Measurements from ENCODE around the gene ADGRB3. TPM values are rescaled to one million over a fixed set of nuclear protein-coding genes. Genes with fewer than 3 reads are reported as not detected.

ADGRB3 gene
- total and polyA plus RNA-seq, 10 of the 15 experiments (the other 5 are each of a cell fraction or from before 2014, with no cell fraction given): 0.03 to 0.06 TPM; not detected in 8

DNA sequence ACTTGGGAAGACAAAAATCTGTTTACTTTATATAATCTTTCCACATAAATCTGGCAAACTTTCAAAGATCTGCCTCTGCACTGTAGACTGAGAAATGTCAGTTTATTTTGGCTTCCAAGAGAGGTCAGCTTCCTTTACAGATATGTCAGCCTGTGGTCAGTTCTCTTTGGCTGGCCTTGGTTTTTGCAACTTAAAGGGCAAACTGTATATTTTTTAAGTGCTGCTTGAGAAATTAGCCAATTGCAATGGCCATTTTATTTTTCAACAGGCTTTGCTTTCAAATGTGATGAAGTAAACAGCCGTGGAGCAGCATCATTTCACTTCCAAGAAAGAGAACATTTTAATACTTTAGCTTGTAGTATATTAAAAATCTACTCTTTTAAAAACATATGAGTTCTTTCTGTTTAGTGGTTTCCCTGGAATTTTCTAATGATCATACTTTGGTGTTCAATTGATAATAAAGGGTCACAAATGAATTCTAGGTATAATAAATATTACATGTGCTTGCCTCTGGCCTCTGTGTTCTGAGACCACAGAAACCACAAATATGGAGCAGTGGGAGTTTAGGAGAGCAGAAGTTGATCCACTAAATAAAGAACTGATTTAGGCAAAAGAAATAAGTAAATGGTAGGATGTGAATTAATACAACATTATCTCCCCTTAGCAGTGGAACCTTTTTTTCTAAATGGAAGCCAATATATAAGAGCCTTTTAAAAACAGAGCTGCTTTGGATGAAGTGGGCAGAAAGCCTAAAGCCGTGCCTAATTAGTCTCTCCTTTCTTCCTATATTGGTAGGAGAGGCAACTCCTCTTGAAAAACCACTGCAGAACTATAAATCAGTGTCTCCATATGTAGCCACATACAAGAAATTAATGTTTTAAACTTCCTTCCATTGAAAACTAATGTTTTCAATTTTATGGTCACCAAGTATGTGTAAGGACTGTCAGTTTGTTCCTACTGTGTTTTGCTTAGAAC is 16.2 kb downstream of the ADGRB3 start:
- H3K79me2 ChIP-seq (ENCODE audit: control insufficient read depth, insufficient read depth, low read length): no peaks in the 10 kb centered on the region
- H3K27me3 ChIP-seq (replicated peaks in 1 of 2; ENCODE audit: control insufficient read depth in 2 of 2, insufficient read depth in 2 of 2, low read length in 1 of 2): no peaks in the 10 kb centered on the region
- H3K4me1 ChIP-seq (ENCODE audit: control insufficient read depth, insufficient read depth, low read length): no peaks in the 10 kb centered on the region
- H4K20me1 ChIP-seq (ENCODE audit: control insufficient read depth, insufficient read depth): no peaks in the 10 kb centered on the region
- no peak overlapping the region for H3K27ac ChIP-seq (ENCODE audit: control insufficient read depth, insufficient read depth)
- intact Hi-C loops (cut with micrococcal nuclease; ENCODE audit: unreplicated experiment): no loop called here
- ChIA-PET CTCF (no interaction called here), SMC1A (ENCODE audit: uncharacterized antibody, unreplicated experiment) (no interaction called here), RAD21 (ENCODE audit: unreplicated experiment) (no interaction called here), POLR2A (no interaction called here)
- H3K36me3 ChIP-seq (ENCODE audit: control insufficient read depth in 2 of 2, insufficient read depth in 2 of 2, low read length in 1 of 2): no peaks in the 10 kb centered on the region
- no peak overlapping the region for H2AFZ ChIP-seq (ENCODE audit: control insufficient read depth, low read depth, low read length)
- H3K4me3 ChIP-seq: no peak overlapping the region
- no peak for DNase-seq (ENCODE audit: low read depth, low spot score)
- TF ChIP-seq EZH2 (IDR thresholded peaks at IDR 0.05; ENCODE audit: borderline replicate concordance, control insufficient read depth, low read depth, low read length) (no peak), SMAD1 (IDR thresholded peaks at IDR 0.05; ENCODE audit: low read depth, partially characterized antibody) (no peak), HDAC2 (IDR thresholded peaks at IDR 0.05) (no peak)
- TF ChIP-seq, protein P1, sequence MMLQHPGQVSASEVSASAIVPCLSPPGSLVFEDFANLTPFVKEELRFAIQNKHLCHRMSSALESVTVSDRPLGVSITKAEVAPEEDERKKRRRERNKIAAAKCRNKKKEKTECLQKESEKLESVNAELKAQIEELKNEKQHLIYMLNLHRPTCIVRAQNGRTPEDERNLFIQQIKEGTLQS (IDR thresholded peaks at IDR 0.05; ENCODE audit: borderline replicate concordance, extremely low read depth, low read depth, low read length): no peak
- FAIRE-seq: no peak
- BruUV-seq (replicated peaks): no TSS peak
- no peak overlapping the region for H3K9ac ChIP-seq (ENCODE audit: control insufficient read depth, insufficient read depth, low read length)
- no peak for ATAC-seq
- WGBS (ENCODE audit: insufficient coverage, insufficient replicate concordance, low lambda C conversion rate, missing lambda C conversion rate): 17% methylated on average over 2 of the region's 2 CpGs
- in situ Hi-C loops (cut with MboI): no loop called here
- no peak overlapping the region for H3K4me2 ChIP-seq (ENCODE audit: control insufficient read depth, insufficient read depth)
- H3K9me3 ChIP-seq (replicated peaks; ENCODE audit: control insufficient read depth, insufficient read depth, low read length): no peaks in the 10 kb centered on the region

DNA sequence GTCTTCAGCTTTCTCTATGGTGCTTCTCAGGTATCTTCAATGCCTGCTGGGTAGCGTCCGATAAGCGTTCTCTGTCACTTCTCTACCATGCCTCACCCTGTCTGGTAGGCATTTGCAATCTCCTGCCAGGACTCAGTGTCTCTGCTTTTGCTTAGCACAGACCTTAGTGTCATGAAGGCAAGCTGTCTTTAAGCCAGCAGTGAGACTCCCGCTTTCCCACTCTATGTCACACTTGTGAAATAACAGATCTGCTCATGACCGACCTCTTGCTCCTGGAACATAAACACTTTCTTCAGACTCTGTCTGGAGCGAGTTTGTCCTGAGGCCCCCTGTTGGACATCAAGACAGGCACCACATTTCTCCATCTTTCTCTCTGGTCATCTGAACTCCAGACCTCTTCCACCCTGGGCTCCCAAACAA is 17.0 kb downstream of the ADGRB3 start:
- intact Hi-C loops (cut with micrococcal nuclease; ENCODE audit: unreplicated experiment) (no loop called here), in situ Hi-C loops (cut with MboI) (no loop called here)
- no peak for FAIRE-seq
- Histone ChIP-seq H3K4me1 (ENCODE audit: control insufficient read depth, insufficient read depth, low read length) (no peaks in the 10 kb centered on the region), H3K36me3 (ENCODE audit: control insufficient read depth in 2 of 2, insufficient read depth in 2 of 2, low read length in 1 of 2) (no peaks in the 10 kb centered on the region), H3K79me2 (ENCODE audit: control insufficient read depth, insufficient read depth, low read length) (no peaks in the 10 kb centered on the region), H4K20me1 (ENCODE audit: control insufficient read depth, insufficient read depth) (no peaks in the 10 kb centered on the region), H3K4me2 (ENCODE audit: control insufficient read depth, insufficient read depth) (no peak overlapping the region), H3K9ac (ENCODE audit: control insufficient read depth, insufficient read depth, low read length) (no peak overlapping the region), H3K4me3 (no peak overlapping the region), H3K27me3 (replicated peaks in 1 of 2; ENCODE audit: control insufficient read depth in 2 of 2, insufficient read depth in 2 of 2, low read length in 1 of 2) (no peaks in the 10 kb centered on the region), H3K27ac (ENCODE audit: control insufficient read depth, insufficient read depth) (no peak overlapping the region), H3K9me3 (replicated peaks; ENCODE audit: control insufficient read depth, insufficient read depth, low read length) (no peaks in the 10 kb centered on the region), H2AFZ (ENCODE audit: control insufficient read depth, low read depth, low read length) (no peak overlapping the region)
- ChIA-PET SMC1A (ENCODE audit: uncharacterized antibody, unreplicated experiment) (no interaction called here), CTCF (interaction anchor here (1.0 kb wide), 1 partner anchor 15 kb away, joined by 3 read pairs; no protein-coding TSS in a partner anchor), POLR2A (no interaction called here), RAD21 (ENCODE audit: unreplicated experiment) (no interaction called here)
- no peak for DNase-seq (ENCODE audit: low read depth, low spot score)
- no TSS peak for BruUV-seq (replicated peaks)
- ATAC-seq: no peak
- WGBS (ENCODE audit: insufficient coverage, insufficient replicate concordance, low lambda C conversion rate, missing lambda C conversion rate): 49% methylated on average over 6 of the region's 6 CpGs
- TF ChIP-seq, protein P2, sequence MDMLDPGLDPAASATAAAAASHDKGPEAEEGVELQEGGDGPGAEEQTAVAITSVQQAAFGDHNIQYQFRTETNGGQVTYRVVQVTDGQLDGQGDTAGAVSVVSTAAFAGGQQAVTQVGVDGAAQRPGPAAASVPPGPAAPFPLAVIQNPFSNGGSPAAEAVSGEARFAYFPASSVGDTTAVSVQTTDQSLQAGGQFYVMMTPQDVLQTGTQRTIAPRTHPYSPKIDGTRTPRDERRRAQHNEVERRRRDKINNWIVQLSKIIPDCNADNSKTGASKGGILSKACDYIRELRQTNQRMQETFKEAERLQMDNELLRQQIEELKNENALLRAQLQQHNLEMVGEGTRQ (IDR thresholded peaks at IDR 0.05; ENCODE audit: borderline replicate concordance, low read depth, low read length): no peak
- TF ChIP-seq SMC3 (IDR thresholded peaks at IDR 0.05; ENCODE audit: borderline replicate concordance, low read length): no peak
- no peak for TF ChIP-seq SREBF2 (IDR thresholded peaks at IDR 0.05; ENCODE audit: low read length)
- no peak for TF ChIP-seq CHD1 (IDR thresholded peaks at IDR 0.05; ENCODE audit: low read depth, low read length)
- no peak for TF ChIP-seq SREBF1 (IDR thresholded peaks at IDR 0.05; ENCODE audit: low read length)
- TF ChIP-seq JUND (IDR thresholded peaks at IDR 0.05; ENCODE audit: low read depth, low read length): no peak
- no peak for TF ChIP-seq ZZZ3 (IDR thresholded peaks at IDR 0.05; ENCODE audit: control insufficient read depth, insufficient read length, low read depth)
- TF ChIP-seq CREB1 (IDR thresholded peaks at IDR 0.05; ENCODE audit: low read depth): no peak
- no peak for TF ChIP-seq ZBED1 (IDR thresholded peaks at IDR 0.05; ENCODE audit: borderline replicate concordance)
- no peak for TF ChIP-seq TARDBP (IDR thresholded peaks at IDR 0.05; ENCODE audit: borderline replicate concordance)
- no peak for TF ChIP-seq HCFC1 (IDR thresholded peaks at IDR 0.05; ENCODE audit: low read length)
- no peak for TF ChIP-seq NR2C2 (IDR thresholded peaks at IDR 0.05; ENCODE audit: borderline replicate concordance, control insufficient read depth, insufficient read length, low read depth)
- TF ChIP-seq YY1 (IDR thresholded peaks at IDR 0.05; ENCODE audit: low read depth, low read length): no peak
- TF ChIP-seq FOS (IDR thresholded peaks at IDR 0.05; ENCODE audit: borderline replicate concordance, extremely low read depth, insufficient read length): no peak
